LNCAP (cell line): Measurements from ENCODE around the gene NAP1L1.
A peak's percentile ranks its signal among the peaks of the same experiment; 100 is the strongest.

Experiments used
- TF ChIP-seq, protein P1 (sequence below): fragments of 450-650 bp; IDR thresholded peaks from 2 replicates; pipeline ENCODE4 v1.5.1; 2017; ENCODE audit warnings: mild to moderate bottlenecking

The NAP1L1 gene

DNA sequence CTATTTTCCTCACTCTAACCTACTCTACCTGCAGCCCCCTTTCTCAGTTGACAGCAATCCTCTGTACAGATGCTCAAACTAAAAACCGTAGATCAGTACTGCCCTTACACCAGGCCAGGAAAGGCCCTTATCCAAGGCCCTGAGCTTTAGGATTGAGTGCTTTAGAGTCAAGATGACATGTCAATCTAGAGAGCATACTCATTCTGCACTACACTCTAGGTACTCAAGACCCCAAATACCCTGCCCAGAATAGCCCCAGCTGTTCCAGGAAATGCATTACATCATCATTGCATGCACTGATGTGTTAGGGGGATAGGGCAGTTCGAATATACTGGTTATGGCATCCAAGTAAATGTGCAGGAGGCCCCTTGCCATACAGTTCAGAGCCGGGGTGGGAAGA, 49.4 kb downstream of the NAP1L1 start:
- TF ChIP-seq, protein P1, sequence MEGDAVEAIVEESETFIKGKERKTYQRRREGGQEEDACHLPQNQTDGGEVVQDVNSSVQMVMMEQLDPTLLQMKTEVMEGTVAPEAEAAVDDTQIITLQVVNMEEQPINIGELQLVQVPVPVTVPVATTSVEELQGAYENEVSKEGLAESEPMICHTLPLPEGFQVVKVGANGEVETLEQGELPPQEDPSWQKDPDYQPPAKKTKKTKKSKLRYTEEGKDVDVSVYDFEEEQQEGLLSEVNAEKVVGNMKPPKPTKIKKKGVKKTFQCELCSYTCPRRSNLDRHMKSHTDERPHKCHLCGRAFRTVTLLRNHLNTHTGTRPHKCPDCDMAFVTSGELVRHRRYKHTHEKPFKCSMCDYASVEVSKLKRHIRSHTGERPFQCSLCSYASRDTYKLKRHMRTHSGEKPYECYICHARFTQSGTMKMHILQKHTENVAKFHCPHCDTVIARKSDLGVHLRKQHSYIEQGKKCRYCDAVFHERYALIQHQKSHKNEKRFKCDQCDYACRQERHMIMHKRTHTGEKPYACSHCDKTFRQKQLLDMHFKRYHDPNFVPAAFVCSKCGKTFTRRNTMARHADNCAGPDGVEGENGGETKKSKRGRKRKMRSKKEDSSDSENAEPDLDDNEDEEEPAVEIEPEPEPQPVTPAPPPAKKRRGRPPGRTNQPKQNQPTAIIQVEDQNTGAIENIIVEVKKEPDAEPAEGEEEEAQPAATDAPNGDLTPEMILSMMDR = no peak

DNA sequence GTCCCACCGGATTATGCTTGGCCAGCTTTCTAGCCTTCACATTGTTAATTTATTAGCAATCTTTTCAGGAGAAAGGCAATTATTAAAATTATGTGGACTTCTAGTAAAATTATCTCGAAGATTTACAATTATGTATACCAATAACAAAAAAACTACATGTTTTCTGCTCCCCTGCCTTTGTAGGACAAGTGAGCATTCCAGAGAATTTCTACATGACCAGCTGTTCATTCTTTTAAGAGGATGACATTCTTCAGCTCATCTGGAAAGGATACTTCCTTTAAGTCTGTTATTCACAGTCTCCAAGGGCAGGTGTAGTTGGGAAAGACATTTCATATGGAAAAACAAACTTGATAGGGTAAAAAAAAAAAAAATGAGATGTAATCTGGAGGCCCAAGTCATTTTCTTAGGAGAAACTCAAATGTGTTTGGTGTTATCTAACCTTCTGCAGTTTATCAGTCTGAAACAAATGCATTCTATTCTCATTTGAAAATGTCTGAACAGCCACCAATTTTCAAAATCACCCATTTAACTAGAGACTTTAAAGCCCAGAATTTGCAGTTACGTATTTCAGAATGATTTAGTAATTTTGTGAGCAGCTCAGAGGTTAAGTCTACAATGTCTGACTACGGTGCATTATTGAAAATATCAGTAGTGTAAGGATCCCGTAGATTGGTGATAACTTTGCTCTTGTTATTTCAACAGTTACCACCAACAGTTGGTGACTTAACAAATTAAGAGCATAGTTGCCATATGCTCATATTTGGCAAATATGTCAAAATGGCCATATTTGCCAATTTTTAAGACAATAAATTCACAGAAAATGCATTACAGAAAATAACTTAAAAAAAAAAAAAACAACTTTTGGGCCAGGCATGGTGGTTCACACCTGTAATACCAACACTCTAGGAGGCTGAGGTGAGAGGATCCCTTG, 51.1 kb downstream of the NAP1L1 start:
- TF ChIP-seq, protein P1 = no peak

DNA sequence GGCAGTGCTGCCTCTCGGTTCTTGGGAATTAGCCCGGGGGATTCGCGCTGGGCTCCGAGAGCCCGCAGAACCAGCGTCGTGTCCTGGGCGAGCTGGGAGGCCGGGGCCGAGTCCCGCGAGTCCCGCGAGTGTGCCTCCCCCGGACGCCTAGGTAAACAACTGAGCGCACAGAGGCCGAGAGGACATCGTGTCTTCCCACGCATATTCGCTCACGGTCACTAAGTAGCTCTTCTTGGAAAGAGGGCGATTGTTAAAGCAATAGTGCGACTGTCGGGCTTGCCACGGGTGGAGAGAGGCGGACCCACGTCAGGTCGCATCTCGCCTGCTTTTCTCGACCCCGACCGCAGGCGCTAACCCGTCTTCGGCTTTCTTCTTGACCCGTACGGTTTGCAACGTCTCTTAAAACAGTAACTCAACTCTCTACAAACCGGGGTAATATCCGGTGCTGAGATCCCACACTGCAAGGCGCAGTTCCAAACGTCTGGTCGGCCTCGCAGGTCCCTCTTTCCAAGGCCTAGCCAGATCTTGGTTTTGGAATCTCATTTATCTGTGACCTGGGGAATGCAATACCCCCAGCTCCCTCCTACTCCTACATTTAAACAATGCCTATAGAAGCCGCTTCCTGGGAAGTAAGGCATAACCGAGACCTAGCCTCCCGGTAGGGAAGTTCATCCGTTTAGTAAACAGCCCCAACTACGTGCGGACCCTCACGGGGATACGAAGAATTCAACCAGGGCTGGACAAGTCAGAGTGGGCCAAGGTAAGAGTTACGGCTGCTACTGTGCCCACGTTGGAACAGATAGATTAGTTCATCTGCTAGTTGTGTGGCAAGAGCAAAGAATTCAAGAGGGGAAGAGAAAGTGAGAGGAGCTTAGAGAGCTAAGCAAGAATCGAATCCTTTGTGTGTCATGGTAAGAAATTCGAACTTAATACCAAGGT, 52.2 kb downstream of the NAP1L1 start:
- TF ChIP-seq, protein P1 = no peak

DNA sequence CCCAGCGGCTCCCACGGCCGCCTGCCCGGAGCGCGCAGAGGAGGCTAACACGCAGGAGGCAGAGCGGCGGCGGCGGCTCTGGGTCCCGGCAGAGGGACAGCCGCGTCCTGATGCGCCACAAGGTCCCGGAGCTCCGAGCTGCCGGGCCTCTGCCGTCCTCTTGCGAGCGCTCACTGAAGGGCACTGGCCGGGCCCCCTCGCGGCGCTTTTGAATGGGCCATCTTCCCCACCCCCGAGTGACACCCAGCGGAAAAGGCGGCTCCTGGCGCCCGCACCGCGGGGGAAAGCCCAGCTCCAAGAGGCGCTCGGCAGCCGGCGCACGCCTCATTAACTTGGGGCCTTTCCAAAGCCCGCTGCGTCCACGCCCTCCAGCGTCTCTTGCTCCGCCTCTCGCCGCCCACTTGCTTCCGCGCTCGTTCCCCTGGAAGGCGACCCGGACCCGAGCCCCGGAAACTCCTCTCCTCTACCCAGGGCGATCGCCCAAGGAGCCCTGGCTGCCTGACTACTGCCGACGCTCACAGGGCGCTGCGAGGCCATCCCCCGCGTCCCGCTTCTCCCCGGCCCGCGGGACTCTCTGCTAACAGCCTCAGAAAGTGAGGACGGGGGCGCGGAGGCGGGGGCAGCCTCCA, 53.0 kb downstream of the NAP1L1 start, which contains the start of gene PHLDA1:
Gene PHLDA1 (minus strand): TSS at position 363 of the 629 bp plus-strand sequence.
- TF ChIP-seq, protein P1 = peak; percentile 66

DNA sequence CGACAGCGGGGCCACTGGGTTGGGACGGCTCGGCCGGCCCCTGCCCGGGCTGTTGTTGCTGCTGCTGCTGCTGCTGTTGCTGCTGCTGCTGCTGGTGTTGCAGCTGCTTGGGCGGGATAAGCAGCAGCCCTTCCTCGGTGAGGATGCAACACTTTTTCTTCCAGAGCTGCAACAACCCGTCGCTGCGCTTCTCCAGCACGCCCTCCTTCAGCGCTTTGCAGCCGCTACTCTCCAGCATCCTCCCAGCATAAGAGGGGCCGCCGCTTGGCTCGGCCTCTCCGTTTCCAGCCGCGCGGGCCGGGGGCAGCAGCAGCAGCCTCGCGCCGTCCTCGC, 53.4 kb downstream of the NAP1L1 start:
- TF ChIP-seq, protein P1 = no peak

DNA sequence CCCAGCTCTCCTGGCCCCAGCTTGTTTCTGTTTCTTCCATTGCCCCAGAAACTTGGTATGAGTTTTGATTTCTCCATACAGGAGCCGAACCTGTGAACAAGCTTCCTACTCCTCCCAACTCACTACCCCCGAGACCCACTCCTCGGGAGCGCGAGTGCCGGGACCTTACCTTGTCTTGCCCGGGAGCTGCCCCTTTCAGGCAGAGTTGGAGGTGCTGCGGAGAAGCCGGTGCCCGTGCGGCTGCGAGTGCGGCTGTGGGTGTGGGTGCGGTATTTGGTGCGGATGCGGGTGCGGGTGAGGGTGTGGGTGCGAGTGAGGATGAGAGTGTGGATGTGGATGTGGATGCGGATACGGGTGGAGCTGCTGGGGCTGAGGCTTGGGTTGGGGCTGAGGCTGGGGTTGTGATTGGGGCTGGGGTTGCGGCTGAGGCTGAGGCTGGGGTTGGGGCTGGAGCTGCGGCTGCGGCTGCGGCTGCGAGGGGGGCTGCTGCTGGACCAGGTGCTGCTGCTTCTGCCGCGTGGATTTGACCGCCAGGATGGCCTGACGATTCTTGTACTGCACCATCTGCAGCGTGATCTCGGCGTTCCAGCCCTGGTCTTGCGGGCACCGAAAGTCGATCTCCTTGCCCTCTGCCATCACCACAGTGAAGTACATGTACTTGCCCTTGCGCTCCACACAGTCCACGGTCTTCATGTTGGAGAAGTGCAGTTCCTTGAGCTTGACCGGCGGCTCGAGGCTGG, 54.0 kb downstream of the NAP1L1 start:
- TF ChIP-seq, protein P1 = no peak

DNA sequence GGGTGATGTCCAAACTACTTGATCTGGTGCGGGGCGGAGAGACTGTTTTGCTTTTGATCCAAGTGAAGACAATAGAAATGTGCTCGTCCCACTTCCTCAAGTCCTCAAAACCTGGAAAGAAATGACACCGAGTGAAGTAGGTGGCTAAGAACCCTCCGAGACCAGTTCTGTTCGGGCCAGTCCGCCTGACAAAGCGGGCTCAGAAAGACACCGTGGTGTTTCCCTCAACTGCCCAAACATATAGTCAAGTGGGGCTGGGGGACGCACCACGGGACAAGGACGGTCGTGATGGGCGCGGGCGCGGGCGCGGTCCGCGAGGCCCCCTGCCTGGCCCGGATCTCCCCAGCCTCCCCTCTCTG, 54.5 kb downstream of the NAP1L1 start:
- TF ChIP-seq, protein P1 = no peak
